ENCODE results near the gene IYD.

IYD gene

GRCh38 chr6:150406948-150407347 lies 38.1 kb downstream of the IYD start:
- TF ChIP-seq CTCF (IDR thresholded peaks at IDR 0.05) = no peak

GRCh38 chr6:150408842-150409241 lies 40.0 kb downstream of the IYD start:
- TF ChIP-seq CTCF (IDR thresholded peaks at IDR 0.05) = no peak

GRCh38 chr6:150409576-150410066 lies 40.8 kb downstream of the IYD start:
- TF ChIP-seq CTCF (IDR thresholded peaks at IDR 0.05) = no peak

GRCh38 chr6:150410399-150410798 lies 41.6 kb downstream of the IYD start:
- TF ChIP-seq CTCF (IDR thresholded peaks at IDR 0.05) = no peak

- no peak for TF ChIP-seq CTCF (IDR thresholded peaks at IDR 0.05)
Observed at GRCh38 chr6:150410906-150411305, 42.1 kb downstream of the IYD start.

GRCh38 chr6:150412221-150412620 lies 43.4 kb downstream of the IYD start:
- TF ChIP-seq CTCF (IDR thresholded peaks at IDR 0.05) = no peak

- TF ChIP-seq CTCF (IDR thresholded peaks at IDR 0.05) = no peak
Observed at GRCh38 chr6:150413198-150413597, 44.4 kb downstream of the IYD start.

- no peak for TF ChIP-seq CTCF (IDR thresholded peaks at IDR 0.05)
Observed at GRCh38 chr6:150413781-150414281, 45.0 kb downstream of the IYD start.

All from LNCAP (cell line).